Stimulated activated CD8-positive, alpha-beta memory T cell treated with anti-CD3 and anti-CD28 coated beads, Interleukin-15, amount 100 ng/mL, for 24 hours (primary cell): Measurements from ENCODE around the gene RGL2.
"Not testable (repeated sequence)": the region's sequence is repeated elsewhere in the genome, so short reads cannot be mapped to it uniquely, and the experiment has no call there.

Source experiments
- DNase-seq: peaks from one replicate; pipeline ENCODE4 v3.0.0-alpha.2; 2020; ENCODE audit warnings: low read depth

Gene RGL2

GRCh38 chr6:33298773-33299236 is at the start of gene RGL2:
Gene RGL2 (minus strand): TSS chr6:33298942. CDS start chr6:33298610, 332 bp downstream.
- no peak for DNase-seq

DNA sequence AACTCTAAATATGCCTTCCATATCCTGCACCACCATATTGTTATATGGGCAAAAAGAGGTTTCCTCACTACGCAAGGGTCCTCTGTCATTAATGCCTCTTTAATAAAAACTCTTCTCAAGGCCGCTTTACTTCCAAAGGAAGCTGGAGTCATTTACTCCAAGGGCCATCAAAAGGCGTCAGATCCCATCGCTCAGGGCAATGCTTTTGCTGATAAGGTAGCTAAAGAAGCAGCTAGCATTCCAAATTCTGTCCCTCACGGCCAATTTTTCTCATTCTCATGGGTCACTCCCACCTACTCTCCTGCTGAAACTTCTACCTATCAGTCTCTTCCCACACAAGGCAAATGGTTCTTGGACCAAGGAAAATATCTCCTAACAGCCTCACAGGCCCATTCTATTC is 49.1 kb upstream of the RGL2 start:
- no peak for DNase-seq

GRCh38 chr6:33346972-33347371 is 48.2 kb upstream of the RGL2 start:
- DNase-seq = not testable (repeated sequence)

DNA sequence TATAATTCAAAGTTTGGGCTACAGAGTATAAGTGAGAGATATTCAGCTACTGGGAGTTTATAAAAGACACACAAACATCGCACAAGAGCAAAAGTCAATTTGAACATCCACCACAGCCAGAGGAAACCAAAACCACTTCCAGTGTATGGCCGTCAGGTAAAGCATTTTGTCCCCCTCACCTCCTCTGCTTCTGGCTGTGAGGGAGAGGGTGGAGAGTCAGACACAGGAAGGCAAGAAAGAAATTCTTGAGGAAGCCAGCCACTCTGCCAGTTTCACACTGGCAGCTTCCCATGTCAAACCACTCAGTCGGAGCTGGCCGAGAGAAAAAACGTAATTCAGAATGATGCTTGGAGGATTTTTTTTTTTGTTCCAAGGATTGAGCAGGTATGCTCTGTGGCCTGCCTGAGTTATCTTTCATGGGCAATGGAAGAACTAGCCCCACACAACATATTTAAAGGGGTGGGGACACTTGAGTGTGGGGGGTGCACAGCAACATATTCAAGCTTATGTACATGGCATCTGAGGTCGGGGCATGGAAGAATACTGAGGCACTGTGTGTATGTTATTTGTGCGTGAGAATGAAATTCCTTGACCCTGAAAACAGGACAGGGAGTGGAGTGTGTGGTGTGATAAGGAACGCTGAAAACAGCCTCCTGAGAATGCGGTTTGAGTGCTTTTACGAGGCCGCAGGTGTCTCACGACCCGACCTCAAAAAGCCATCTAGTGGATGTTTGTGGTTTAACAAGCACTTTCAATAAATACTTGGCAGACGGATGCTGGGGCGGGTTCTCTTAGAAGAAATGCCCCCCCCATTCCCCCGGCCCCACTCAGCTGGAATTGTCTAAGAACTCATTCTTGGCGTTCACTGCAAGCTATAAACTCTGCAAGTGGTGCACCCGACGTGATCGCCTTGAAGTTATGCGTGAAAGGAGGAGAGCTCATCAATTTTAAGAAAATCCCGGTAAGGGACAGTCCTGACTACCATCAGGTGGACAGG is 46.3 kb upstream of the RGL2 start:
- no peak for DNase-seq

DNA sequence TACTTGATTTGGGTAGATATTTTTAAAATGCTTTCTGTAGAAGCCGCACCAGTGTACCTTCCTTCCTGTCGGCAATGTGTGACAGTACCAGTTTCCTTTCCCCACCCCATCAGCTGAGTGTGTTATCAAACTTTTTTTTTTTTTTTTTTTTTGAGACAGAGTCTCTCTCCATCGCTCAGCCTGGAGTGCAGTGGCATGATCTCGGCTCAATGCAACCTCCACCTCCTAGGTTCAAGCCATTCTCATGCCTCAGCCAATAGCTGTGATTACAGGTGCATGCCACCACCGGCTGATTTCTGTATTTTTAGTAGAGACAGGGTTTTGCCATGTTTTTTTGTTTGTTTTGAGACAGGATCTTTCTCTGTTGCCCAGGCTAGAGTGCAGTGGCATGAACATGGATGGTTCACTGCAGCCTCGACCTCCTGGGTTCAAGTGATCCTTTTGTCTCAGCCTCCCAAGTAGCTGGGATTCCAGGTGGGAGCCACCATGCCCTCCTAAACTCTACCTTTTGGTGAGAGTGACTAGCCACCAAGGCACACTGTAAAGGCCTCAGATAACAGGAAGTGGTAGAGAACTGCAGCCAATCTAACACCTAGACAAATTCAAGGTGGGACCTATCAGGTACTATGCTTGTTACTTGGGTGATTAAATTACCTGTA is 45.3 kb upstream of the RGL2 start:
- DNase-seq = no peak

DNA sequence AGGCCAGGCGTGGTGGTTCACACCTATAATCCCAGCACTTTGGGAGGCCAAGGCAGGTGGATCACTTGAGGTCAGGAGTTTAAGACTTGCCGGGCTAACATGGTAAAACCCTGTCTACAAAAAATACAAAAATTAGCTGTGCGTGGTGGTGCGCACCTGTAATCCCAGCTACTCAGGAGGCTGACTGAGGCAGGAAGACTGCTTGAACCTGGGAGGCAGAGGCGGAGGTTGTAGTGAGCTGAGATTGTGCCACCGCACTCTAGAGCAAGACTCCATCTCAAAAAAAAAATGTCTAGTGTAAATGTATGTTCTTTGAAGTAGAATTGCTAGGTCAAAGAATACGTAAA is 44.8 kb upstream of the RGL2 start:
- DNase-seq = not testable (repeated sequence)

GRCh38 chr6:33339193-33339592 is 40.5 kb upstream of the RGL2 start:
- DNase-seq = no peak

DNA sequence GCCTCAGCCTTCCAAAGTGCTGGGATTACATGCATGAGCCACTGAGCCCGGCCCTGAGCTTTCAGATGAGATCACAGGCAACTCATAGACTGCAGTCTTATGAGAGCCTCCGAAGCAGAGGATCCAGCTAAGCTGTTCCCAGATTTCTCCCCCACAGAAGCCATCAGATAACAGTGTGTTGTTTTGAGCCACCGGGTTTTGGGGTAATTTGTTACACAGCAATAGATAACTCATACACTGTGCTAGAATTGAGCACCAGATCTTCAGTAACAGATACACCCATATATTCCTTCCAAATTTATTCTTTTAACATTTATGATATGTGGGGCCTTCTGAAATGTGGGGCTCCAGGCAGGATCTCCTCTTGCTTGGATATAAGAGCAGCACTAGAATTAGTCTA is 37.8 kb upstream of the RGL2 start:
- DNase-seq = no peak

DNA sequence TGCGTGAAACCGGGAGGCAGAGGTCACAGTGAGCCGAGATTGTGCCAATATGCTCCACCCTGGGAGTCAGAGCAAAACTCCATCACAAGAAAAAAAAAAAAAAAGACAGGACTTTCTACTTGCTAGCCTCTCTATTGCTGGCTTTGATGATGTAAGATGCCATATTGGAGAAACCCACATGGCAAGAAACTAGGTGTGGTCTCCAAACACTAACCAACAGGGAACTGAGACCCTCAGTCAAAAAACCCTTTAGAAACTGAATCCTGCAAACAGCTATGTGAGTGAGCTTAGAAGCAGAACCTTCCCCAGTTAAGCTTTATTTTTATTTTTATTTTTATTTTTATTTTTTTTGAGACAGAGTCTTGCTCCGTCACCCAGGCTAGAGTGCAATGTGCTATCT is 37.2 kb upstream of the RGL2 start:
- DNase-seq = no peak

- no peak for DNase-seq
Observed at GRCh38 chr6:33333666-33334065, 34.9 kb upstream of the RGL2 start.

GRCh38 chr6:33330736-33331135 is 32.0 kb upstream of the RGL2 start:
- DNase-seq = no peak

DNA sequence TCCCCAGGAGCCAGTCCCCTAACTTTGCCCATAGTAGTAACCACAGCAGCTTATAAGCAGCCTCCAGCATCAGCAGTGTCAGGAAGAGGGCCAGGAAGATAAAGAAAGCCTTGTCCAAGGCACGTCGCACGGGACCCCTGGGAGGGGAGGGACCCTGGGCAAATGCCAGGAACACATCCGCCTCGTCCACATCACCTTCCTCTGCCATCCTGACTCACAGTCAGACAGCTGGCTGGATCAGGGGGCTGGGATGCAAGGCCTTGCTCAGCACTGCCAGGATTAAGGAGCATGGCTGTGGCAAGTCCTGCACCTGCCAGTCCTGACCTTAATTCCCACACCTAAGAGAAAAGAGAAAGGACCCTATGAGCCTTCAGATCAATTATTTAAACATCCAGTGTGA is 30.3 kb upstream of the RGL2 start:
- no peak for DNase-seq

GRCh38 chr6:33324125-33324524 is 25.4 kb upstream of the RGL2 start:
- DNase-seq = no peak

- no peak for DNase-seq
Observed at GRCh38 chr6:33323623-33323948, 24.8 kb upstream of the RGL2 start.

GRCh38 chr6:33321227-33321626 is 22.5 kb upstream of the RGL2 start:
- DNase-seq = no peak

DNA sequence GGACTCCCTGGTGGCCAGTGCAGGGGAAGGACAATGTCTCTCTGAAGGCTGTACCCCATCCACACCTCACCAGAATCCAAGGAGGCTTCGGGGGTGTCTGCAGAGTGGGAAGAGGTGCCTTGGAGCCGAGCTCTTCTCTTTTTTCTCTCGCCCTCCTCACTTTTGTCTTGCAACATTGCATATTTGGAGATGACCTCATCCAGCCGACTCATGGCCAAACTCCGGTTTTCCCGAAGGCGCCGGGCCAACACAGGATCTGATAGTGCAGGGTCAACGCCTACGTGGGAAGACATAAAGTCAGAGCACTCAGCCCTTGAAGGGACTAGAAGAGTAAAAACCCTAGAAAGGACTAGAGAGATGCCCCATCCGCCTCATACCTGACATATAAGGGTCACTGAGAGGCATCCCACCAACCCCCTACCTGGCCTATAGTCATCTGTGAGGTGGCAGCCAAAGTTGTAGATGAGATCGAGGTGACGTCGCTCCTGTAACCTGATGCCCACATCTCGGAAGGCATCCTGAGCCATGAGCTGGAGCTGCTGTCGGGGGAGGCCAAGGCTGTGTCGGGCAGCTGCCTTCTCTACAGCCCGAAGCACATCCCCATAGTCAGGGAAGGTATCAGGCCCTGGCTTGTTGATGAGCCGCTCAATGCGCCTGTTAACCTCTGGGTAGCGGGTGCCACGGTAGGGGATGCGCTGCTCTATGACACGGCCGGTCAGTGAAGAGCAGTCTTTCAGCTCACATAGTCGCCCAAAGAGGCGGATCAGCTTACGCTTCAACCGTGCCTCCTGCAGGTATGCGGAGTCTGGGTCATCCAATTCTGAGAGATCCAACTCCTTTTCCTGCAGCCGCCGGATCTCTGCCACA is 21.8 kb upstream of the RGL2 start:
- DNase-seq = no peak

DNA sequence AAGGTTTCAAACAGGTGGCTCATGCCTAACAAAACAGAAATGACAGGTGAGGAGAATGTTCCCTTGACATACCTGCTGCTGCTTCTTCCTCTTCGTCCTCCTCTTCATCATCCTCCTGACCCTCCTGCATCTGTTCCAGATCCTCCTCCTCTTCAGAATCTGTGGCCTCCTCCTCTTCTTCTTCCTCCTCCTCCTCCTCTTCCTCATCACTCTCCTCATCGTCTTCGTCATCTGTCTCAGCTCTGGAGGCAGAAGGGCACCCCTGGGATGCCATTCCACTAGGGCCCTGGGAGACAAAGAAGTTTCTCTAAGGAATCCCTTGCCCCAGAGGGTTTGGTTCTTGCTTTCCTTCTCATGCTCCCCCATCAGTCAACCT is 21.2 kb upstream of the RGL2 start:
- DNase-seq = no peak

DNA sequence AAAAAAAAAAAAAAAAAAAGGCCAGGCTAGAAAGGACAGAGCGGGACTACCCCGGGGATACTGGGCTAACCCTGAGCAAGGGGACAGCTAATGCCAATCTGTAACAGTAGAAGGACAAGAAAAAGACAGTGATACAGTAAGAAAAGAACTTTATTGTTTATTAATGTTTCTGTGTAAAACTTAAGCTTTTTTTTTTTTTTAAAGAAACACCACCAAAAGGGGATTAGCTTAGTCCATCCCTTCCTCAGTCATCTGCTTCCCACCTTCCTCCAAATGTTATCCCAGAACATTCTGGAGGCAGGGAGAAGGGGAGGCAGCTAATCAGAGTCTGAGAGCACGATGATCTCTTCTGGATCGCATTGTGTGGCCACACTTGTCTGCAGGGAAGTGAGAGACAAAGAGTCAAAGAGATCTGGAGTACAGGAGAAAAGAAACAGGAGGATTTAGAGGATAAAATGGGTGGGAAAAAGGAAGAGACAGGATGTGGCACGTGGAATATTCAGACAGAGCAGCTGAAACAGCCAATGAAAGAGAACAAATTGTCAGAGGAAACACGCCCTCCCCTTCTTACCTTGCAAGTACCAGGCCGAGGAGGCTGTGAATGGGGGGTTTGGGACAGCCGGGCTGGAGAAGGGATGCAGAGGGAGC is 19.8 kb upstream of the RGL2 start:
- DNase-seq = no peak

GRCh38 chr6:33317669-33318425 is 19.1 kb upstream of the RGL2 start, which contains the start of gene ZBTB22:
Gene ZBTB22 (minus strand): TSS chr6:33317744. CDS start chr6:33316916, 828 bp downstream.
- DNase-seq = peak; percentile 75

GRCh38 chr6:33317419-33317668 is 18.6 kb upstream of the RGL2 start:
- DNase-seq = no peak

GRCh38 chr6:33316603-33317418 is 18.1 kb upstream of the RGL2 start:
- no peak for DNase-seq
